Fibroblast of lung (primary cell): ENCODE measurements around the gene S100A9.

Experiments
- EZH2 ChIP-seq: IDR thresholded peaks from 2 replicates; pipeline ENCODE4 v1.5.1; 2012; ENCODE audit warnings: low read length, control low read depth, mild to moderate bottlenecking; ENCODE audit errors: missing control alignments
- TF ChIP-seq, protein P1 (sequence below), 2 donors: IDR thresholded peaks in 1 of 2; conservative IDR thresholded peaks in 1 of 2; 1 replicate in 1 of 2; 2 replicates in 1 of 2; pipeline ENCODE4 v1.5.1; 2011 to 2012; ENCODE audit warnings: low read length in 2 of 2, control low read depth in 1 of 2, inconsistent platforms in 1 of 2, low read depth in 1 of 2, mild to moderate bottlenecking in 1 of 2

DNA sequence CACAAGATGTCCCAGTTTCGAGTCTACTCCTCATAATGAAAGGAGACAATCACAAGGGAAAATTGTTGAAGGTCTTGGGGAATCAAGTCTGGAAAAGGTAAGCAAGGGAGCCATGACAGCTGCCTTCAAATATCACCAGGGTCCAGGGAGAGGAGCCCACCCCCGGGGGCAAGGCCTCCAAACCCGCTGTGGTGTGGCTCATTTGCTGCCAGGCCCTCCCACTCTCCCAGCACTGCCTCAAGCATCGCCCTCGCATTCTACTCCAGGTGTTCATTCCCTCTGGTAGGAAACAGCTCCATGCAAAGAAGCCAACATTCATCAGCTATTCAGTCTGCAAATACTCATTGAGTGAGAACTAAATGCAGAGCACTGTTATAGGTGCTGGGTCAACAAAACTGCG lies 8.6 kb downstream of the S100A9 start:
- TF ChIP-seq, protein P1, sequence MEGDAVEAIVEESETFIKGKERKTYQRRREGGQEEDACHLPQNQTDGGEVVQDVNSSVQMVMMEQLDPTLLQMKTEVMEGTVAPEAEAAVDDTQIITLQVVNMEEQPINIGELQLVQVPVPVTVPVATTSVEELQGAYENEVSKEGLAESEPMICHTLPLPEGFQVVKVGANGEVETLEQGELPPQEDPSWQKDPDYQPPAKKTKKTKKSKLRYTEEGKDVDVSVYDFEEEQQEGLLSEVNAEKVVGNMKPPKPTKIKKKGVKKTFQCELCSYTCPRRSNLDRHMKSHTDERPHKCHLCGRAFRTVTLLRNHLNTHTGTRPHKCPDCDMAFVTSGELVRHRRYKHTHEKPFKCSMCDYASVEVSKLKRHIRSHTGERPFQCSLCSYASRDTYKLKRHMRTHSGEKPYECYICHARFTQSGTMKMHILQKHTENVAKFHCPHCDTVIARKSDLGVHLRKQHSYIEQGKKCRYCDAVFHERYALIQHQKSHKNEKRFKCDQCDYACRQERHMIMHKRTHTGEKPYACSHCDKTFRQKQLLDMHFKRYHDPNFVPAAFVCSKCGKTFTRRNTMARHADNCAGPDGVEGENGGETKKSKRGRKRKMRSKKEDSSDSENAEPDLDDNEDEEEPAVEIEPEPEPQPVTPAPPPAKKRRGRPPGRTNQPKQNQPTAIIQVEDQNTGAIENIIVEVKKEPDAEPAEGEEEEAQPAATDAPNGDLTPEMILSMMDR (conservative IDR thresholded peaks at IDR 0.05 in 1 of 2, IDR thresholded peaks at IDR 0.05 in 1 of 2; ENCODE audit: low read depth in 1 of 2, low read length in 2 of 2), result no peak
- TF ChIP-seq EZH2, result no peak
